VCaP (cell line): ENCODE data around the gene ERVMER34-1.

Experiments
- H3K27ac ChIP-seq: fragments of 450-650 bp; 2 replicates; pipeline ENCODE4 v1.5.1; 2017
- CTCF ChIP-seq: fragments of 450-650 bp; conservative IDR thresholded peaks from 2 replicates; pipeline ENCODE4 v1.5.1; 2017; ENCODE audit warnings: mild to moderate bottlenecking, moderate library complexity

ERVMER34-1 gene

DNA sequence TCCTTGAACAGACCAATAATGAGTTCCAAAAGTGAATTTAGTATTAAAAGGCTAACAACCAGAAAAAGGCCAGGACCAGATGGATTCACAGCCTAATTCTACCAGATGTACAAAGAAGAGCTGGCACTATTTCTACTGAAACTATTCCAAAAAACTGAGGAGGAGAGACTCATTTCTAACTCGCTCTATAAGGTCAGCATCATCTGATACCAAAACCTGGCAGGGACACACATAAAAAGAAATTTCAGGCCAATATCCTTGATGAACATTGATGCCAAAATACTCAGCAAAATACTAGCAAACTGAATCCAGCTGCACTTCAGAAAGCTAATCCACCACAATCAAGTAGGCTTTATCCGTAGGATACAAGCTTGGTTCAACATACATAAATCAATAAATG is 56.3 kb downstream of the ERVMER34-1 start:
- TF ChIP-seq CTCF = no peak

DNA sequence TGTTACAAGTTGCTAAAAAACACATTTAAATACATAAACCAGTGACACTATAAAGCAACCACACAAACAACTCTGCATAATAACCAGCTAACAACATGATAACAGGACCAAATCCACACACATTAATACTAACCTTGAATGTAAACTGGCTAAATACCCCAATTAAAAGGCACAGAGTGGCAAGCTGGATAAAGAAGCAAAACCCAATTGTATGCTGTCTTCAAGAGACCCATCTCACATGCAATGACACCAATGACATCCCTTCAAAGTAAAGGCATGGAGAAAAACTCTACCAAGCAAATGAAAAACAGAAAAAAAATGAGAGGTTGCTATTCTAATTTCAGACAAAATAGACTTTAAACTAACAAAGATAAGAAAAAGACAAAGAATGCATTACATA is 57.7 kb downstream of the ERVMER34-1 start:
- H3K27ac ChIP-seq = no peak overlapping the region
- no peak for TF ChIP-seq CTCF

More for the DNA sequence above, 56.3 kb downstream of the ERVMER34-1 start:
- H3K27ac ChIP-seq = no peak overlapping the region
